Right kidney (tissue), 1 donor: Measurements from ENCODE around the gene TRIM42.

Experiments used
- DNase-seq: peaks from one replicate; pipeline ENCODE4 v3.0.0-alpha.2; 2016

Gene TRIM42

GRCh38 chr3:140710711-140711389, 33.0 kb downstream of the TRIM42 start:
- DNase-seq = no peak

- no peak for DNase-seq
Observed at GRCh38 chr3:140711390-140712035, 33.6 kb downstream of the TRIM42 start.

- DNase-seq = no peak
Observed at GRCh38 chr3:140712301-140712700, 34.4 kb downstream of the TRIM42 start.

GRCh38 chr3:140715035-140715434, 37.2 kb downstream of the TRIM42 start:
- no peak for DNase-seq

- no peak for DNase-seq
Observed at GRCh38 chr3:140717921-140718320, 40.1 kb downstream of the TRIM42 start.

GRCh38 chr3:140719841-140720614, 42.2 kb downstream of the TRIM42 start:
- DNase-seq = no peak

GRCh38 chr3:140723576-140723975, 45.7 kb downstream of the TRIM42 start:
- DNase-seq = no peak

GRCh38 chr3:140724856-140725812, 47.3 kb downstream of the TRIM42 start:
- no peak for DNase-seq

GRCh38 chr3:140726066-140726465, 48.2 kb downstream of the TRIM42 start:
- no peak for DNase-seq

GRCh38 chr3:140727886-140728285, 50.0 kb downstream of the TRIM42 start:
- DNase-seq = no peak

GRCh38 chr3:140731440-140732119, 53.7 kb downstream of the TRIM42 start:
- DNase-seq = no peak

GRCh38 chr3:140733623-140734022, 55.8 kb downstream of the TRIM42 start:
- no peak for DNase-seq

- no peak for DNase-seq
Observed at GRCh38 chr3:140736863-140737460, 59.1 kb downstream of the TRIM42 start.

GRCh38 chr3:140742116-140742515, 64.3 kb downstream of the TRIM42 start:
- DNase-seq = no peak

- DNase-seq = no peak
Observed at GRCh38 chr3:140748171-140748570, 70.3 kb downstream of the TRIM42 start.

- no peak for DNase-seq
Observed at GRCh38 chr3:140748903-140749302, 71.0 kb downstream of the TRIM42 start.
